Upper lobe of left lung (tissue), 4 donors: ENCODE data around the gene HNRNPA1L2.

Experiments
- EP300 ChIP-seq, 4 donors: sonication (generic); formaldehyde crosslinking; IDR thresholded peaks; one replicate each; pipeline ENCODE4 v1.5.1; 2017; ENCODE audit warnings: antibody characterized with exemption in 4 of 4, control low read depth in 2 of 4
- POLR2A ChIP-seq, 4 donors: fragments of 450-650 bp; IDR thresholded peaks; one replicate each; pipeline ENCODE4 v1.5.1; 2016 to 2017; ENCODE audit warnings: antibody characterized with exemption in 4 of 4, mild to moderate bottlenecking in 2 of 4
- POLR2AphosphoS5 ChIP-seq, 2 donors: sonication (generic); formaldehyde crosslinking; IDR thresholded peaks; one replicate each; pipeline ENCODE4 v1.5.1; 2017; ENCODE audit warnings: antibody characterized with exemption in 2 of 2
- TF ChIP-seq, protein P1 (sequence below), 6 experiments: fragments of 450-650 bp in 4 of 6; fragments of 200-600 bp in 2 of 6; sonication (generic) in 2 of 6; IDR thresholded peaks; one replicate each; pipeline ENCODE4 v1.5.1; 2016 to 2019; ENCODE audit warnings: antibody characterized with exemption in 6 of 6

DNA sequence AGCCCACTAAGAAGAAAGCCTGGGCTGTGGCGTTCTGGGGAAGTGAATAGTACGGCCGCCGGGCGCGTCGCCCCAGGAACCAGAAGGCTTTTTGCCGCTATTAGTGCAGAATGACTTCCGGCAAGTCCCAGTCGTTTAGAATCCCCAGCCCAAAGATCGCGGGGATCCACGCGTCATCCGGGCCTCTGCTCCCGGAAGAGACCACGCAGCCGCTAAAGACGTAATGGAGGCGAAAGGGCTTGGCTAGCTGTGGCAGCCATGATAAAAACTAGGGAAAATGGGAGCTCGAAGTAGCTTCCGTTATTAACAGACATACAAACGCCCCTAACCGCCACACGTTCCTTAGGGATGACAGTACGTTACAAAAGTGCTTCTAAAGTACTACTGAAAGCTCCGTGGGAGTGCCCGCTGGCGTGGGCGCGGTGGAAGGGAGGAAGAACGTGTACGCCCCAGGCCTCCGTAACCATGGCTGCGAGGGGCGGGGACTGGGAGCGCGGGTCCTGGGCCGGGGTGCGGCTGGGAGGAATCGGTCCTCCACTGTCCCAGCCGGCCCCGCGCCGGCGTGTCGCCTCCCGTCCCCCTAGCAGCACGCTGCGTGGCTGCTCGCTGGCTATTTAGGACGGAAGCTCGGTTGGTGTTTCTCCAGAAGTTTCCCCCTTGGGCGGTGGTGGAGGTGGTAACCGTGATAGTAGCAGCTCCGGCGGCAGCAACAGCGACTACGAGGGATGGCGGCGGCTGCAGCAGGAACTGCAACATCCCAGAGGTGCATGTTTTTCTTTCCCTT, 10.2 kb downstream of the HNRNPA1L2 start, which contains the start of gene SUGT1:
- TF ChIP-seq POLR2A (IDR thresholded peaks at IDR 0.05) (peak in 3 of 4 donors; percentile 78 to 81 (median 80)), POLR2AphosphoS5 (IDR thresholded peaks at IDR 0.05) (peak; percentile 74 to 97), EP300 (IDR thresholded peaks at IDR 0.05) (peak in 1 of 4 donors; percentile 60)
- TF ChIP-seq, protein P1, sequence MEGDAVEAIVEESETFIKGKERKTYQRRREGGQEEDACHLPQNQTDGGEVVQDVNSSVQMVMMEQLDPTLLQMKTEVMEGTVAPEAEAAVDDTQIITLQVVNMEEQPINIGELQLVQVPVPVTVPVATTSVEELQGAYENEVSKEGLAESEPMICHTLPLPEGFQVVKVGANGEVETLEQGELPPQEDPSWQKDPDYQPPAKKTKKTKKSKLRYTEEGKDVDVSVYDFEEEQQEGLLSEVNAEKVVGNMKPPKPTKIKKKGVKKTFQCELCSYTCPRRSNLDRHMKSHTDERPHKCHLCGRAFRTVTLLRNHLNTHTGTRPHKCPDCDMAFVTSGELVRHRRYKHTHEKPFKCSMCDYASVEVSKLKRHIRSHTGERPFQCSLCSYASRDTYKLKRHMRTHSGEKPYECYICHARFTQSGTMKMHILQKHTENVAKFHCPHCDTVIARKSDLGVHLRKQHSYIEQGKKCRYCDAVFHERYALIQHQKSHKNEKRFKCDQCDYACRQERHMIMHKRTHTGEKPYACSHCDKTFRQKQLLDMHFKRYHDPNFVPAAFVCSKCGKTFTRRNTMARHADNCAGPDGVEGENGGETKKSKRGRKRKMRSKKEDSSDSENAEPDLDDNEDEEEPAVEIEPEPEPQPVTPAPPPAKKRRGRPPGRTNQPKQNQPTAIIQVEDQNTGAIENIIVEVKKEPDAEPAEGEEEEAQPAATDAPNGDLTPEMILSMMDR (IDR thresholded peaks at IDR 0.05) = peak; percentile 44 to 87 (median 78)
